OCI-LY7 (cell line): Measurements from ENCODE around the gene RPP30. TPM values are rescaled to one million over a fixed set of nuclear protein-coding genes. Genes with fewer than 3 reads are reported as not detected.

Experiments used
- BruUV-seq: library from RNA; stranded (reverse); fragments of 400-500 nt; replicated peaks from 2 replicates; lab custom pipeline; 2021; lab: Mats Ljungman, UMichigan
- CTCF ChIA-PET: fragments of 300-600 bp; sonication (Branson Sonifier 250); formaldehyde crosslinking; loops from one replicate; lab custom pipeline; 2022; ENCODE audit warnings: antibody characterized with exemption; ENCODE audit not compliant: unreplicated experiment; lab: Charles Lee
- POLR2A ChIA-PET: fragments of 300-600 bp; sonication (Branson Sonifier 250); formaldehyde crosslinking; loops from one replicate; lab custom pipeline; 2022; ENCODE audit warnings: antibody characterized with exemption; lab: Charles Lee
- DNase-seq: peaks from one replicate; pipeline ENCODE4 v3.0.0-alpha.2; 2015; ENCODE audit warnings: low spot score
- H2AFZ ChIP-seq: fragments of 200-600 bp; sonication (generic), shearing (Covaris generic); 2 replicates; pipeline ENCODE4 v1.6.1; 2014; ENCODE audit warnings: mild to moderate bottlenecking, antibody characterized with exemption, low read length, moderate library complexity
- H3K27ac ChIP-seq: fragments of 200-600 bp; sonication (generic); 2 replicates; pipeline ENCODE4 v1.5.1; 2014; ENCODE audit warnings: mixed run types, low read depth, mild to moderate bottlenecking, moderate library complexity, low read length, inconsistent platforms; ENCODE audit not compliant: poor library complexity, severe bottlenecking
- H3K36me3 ChIP-seq: fragments of 200-600 bp; sonication (generic); 2 replicates; pipeline ENCODE4 v1.6.1; 2014; ENCODE audit warnings: mild to moderate bottlenecking, antibody characterized with exemption, low read length, moderate library complexity, mixed read lengths; ENCODE audit not compliant: insufficient read depth
- H3K4me1 ChIP-seq: fragments of 200-600 bp; sonication (generic); 2 replicates; pipeline ENCODE4 v1.5.1; 2014; ENCODE audit warnings: mild to moderate bottlenecking, low read length; ENCODE audit not compliant: insufficient read depth, poor library complexity, severe bottlenecking
- H3K4me2 ChIP-seq: fragments of 200-600 bp; sonication (generic); 2 replicates; pipeline ENCODE4 v1.6.1; 2014; ENCODE audit warnings: mild to moderate bottlenecking, low read length
- H3K4me3 ChIP-seq: fragments of 200-600 bp; sonication (generic); 2 replicates; pipeline ENCODE4 v1.5.1; 2014; ENCODE audit warnings: mild to moderate bottlenecking, low read depth, low read length; ENCODE audit not compliant: poor library complexity, severe bottlenecking
- H3K79me2 ChIP-seq: fragments of 200-600 bp; sonication (generic); 2 replicates; pipeline ENCODE4 v1.6.1; 2016; ENCODE audit warnings: low read depth, mild to moderate bottlenecking, low read length, moderate library complexity, mixed read lengths; ENCODE audit not compliant: insufficient read depth
- H3K9me2 ChIP-seq: fragments of 200-600 bp; sonication (generic); 2 replicates; pipeline ENCODE4 v1.6.1; 2016; ENCODE audit warnings: mild to moderate bottlenecking, low read length, mixed read lengths; ENCODE audit not compliant: insufficient read depth
- H3K9me3 ChIP-seq: fragments of 200-600 bp; sonication (generic); 2 replicates; pipeline ENCODE4 v1.6.1; 2014; ENCODE audit warnings: mild to moderate bottlenecking, mixed run types, low read length, mixed read lengths
- H4K20me1 ChIP-seq: fragments of 200-600 bp; sonication (generic); 2 replicates; pipeline ENCODE4 v1.6.1; 2014; ENCODE audit warnings: mild to moderate bottlenecking, antibody characterized with exemption, low read length, moderate library complexity, mixed read lengths; ENCODE audit not compliant: insufficient read depth
- EZH2phosphoT487 ChIP-seq: fragments of 200-600 bp; sonication (generic); IDR thresholded peaks from 2 replicates; pipeline ENCODE4 v1.6.1; 2018; ENCODE audit warnings: low read depth, borderline replicate concordance, mild to moderate bottlenecking, mixed run types, antibody characterized with exemption, low read length, moderate library complexity, mixed read lengths
- intact Hi-C: fragments of 100-400 bp; cut with micrococcal nuclease; formaldehyde crosslinking; loops from one replicate; pipeline ENCODE4 v1.10.0; 2022; ENCODE audit not compliant: unreplicated experiment
- total RNA-seq, 2 experiments: library from RNA; depleted of rRNA in 1 of 2; stranded (reverse); fragments of >200 nt in 1 of 2; shearing (Covaris generic) in 1 of 2; gene quantifications; 2 replicates each; pipeline ENCODE4 v1.2.3, GENCODE V29; 2014 to 2022
- TF ChIP-seq, protein P1 (sequence below): fragments of 200-600 bp; sonication (generic); conservative IDR thresholded peaks from 2 replicates; pipeline ENCODE4 v1.5.1; 2014; ENCODE audit warnings: mild to moderate bottlenecking, antibody characterized with exemption, low read length, moderate library complexity, mixed read lengths

Gene RPP30
- total RNA-seq, 2 experiments from 2014 or later: 34.3 to 50.4 TPM

DNA sequence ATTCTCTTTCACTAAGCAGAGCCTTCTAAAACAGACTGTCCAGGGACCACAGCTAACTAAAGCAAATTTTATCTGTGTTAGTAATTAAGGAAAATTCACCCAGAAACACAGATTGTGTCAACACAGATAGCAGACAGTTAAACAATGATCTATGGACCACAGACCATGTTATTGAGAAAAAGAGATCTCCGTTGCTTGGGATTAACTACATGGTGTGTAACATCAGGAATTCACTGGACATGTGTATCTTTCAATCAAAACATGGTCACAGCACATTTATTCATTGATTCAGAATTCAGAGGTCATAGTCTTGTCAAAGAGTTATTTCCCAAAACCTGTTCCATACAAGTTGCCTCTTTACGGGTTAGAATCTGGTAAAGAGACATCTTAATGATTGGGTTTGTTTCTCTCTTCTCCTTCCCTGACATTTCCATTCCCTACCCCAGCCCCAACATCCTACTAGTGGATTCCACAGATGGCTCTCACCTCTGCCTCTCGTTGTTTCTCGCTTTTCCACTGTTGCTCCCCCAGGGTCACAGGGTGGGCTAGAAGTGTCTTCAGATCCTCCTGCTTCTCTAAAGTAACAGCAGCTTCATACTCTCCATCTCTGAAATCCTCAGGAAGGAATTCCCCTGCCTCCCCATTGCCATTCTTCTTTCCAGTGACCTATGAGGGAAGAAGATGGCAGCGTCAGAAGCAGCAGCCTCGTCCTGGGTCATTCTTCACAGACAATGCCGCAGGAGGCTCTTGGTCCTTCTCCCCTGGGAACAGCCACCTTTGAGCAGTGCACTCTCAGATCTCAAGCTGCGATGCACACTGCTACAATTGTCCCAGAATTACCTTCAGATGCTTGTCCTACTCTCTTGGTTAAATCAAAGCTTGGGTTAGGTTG, 48.2 kb downstream of the RPP30 start:
- TF ChIP-seq, protein P1, sequence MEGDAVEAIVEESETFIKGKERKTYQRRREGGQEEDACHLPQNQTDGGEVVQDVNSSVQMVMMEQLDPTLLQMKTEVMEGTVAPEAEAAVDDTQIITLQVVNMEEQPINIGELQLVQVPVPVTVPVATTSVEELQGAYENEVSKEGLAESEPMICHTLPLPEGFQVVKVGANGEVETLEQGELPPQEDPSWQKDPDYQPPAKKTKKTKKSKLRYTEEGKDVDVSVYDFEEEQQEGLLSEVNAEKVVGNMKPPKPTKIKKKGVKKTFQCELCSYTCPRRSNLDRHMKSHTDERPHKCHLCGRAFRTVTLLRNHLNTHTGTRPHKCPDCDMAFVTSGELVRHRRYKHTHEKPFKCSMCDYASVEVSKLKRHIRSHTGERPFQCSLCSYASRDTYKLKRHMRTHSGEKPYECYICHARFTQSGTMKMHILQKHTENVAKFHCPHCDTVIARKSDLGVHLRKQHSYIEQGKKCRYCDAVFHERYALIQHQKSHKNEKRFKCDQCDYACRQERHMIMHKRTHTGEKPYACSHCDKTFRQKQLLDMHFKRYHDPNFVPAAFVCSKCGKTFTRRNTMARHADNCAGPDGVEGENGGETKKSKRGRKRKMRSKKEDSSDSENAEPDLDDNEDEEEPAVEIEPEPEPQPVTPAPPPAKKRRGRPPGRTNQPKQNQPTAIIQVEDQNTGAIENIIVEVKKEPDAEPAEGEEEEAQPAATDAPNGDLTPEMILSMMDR: no peak
- no peak for TF ChIP-seq EZH2phosphoT487
- Histone ChIP-seq H3K79me2 (no peaks in the 10 kb centered on the region), H3K4me2 (no peak overlapping the region), H3K36me3 (no peaks in the 10 kb centered on the region), H4K20me1 (no peaks in the 10 kb centered on the region), H3K27ac (no peak overlapping the region), H3K4me1 (no peaks in the 10 kb centered on the region), H3K9me2 (no peaks in the 10 kb centered on the region), H3K4me3 (no peak overlapping the region), H2AFZ (no peak overlapping the region), H3K9me3 (no peaks in the 10 kb centered on the region)
- intact Hi-C loops: loop anchor here (10.0 kb wide), 1 partner anchor 995 kb away; no protein-coding TSS in a partner anchor
- no peak for DNase-seq
- no TSS peak for BruUV-seq
- ChIA-PET CTCF (no interaction called here), POLR2A (interaction anchor here (1.0 to 1.6 kb wide), 3 partner anchors 10 to 27 kb away, joined by 3 to 4 read pairs (median 4); no protein-coding TSS in a partner anchor)

DNA sequence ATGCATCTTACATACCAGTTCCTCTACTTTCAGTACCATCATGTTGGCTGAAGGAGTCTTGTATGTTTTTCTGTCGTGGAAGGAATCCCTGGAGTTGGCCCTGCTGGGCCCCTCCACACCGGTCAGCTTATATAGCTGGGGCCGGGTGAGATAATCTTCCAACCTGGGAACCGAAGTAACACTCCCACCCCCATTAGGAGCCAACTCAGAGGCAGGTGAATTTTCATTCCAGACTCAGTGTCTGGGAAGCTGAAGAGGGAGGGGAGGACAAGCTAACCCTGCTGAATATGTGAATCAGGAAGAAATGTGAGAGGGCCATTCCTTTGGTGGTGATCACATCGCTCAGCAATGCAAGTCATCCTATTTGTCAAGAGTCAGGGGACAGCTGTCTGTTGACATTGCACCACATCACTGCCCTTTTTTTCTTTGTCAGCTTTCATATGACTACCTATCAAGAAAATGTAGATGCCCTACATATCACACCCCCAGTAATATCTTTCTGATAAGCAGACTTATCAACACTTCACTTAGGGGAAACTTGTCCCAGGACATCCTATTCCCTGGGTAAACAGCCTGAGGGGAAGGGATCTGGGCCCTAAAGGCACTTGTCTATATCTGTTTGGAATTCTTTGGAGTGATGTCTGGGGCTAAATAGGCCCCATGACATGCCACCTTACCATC, 49.4 kb downstream of the RPP30 start, which contains the start of gene ANKRD1:
Gene ANKRD1, minus strand, starts transcription at position 102 of the 681 bp plus-strand sequence. Its CDS starts 60 bp downstream, at position 42.
- no peak within 1 kb of the TSS for H3K4me2 ChIP-seq
- H3K4me1 ChIP-seq: no peaks in the 10 kb centered on the region

More for the DNA sequence above, 49.4 kb downstream of the RPP30 start, which contains the start of gene ANKRD1:
- no peak within 1 kb of the TSS for H2AFZ ChIP-seq
- no peaks in the 10 kb centered on the region for H3K9me2 ChIP-seq
- no peak within 1 kb of the TSS for H3K4me3 ChIP-seq
- intact Hi-C loops: no loop called here
- H3K36me3 ChIP-seq: no peaks in the 10 kb centered on the region
- H3K79me2 ChIP-seq: no peaks in the 10 kb centered on the region
- ChIA-PET POLR2A (interaction anchor here (0.7 to 1.6 kb wide), 2 partner anchors 13 to 20 kb away, joined by 3 read pairs; no protein-coding TSS in a partner anchor), CTCF (no interaction called here)
- H4K20me1 ChIP-seq: no peaks in the 10 kb centered on the region
- no TSS peak for BruUV-seq
- no peak for DNase-seq
- no peaks in the 10 kb centered on the region for H3K9me3 ChIP-seq
- TF ChIP-seq, protein P1: no peak
- no peak for TF ChIP-seq EZH2phosphoT487
- no peak within 1 kb of the TSS for H3K27ac ChIP-seq
